ENCODE data around the gene NEU4.
"Not testable (repeated sequence)": the region's sequence is repeated elsewhere in the genome, so short reads cannot be mapped to it uniquely, and the experiment has no call there.

NEU4 gene

DNA sequence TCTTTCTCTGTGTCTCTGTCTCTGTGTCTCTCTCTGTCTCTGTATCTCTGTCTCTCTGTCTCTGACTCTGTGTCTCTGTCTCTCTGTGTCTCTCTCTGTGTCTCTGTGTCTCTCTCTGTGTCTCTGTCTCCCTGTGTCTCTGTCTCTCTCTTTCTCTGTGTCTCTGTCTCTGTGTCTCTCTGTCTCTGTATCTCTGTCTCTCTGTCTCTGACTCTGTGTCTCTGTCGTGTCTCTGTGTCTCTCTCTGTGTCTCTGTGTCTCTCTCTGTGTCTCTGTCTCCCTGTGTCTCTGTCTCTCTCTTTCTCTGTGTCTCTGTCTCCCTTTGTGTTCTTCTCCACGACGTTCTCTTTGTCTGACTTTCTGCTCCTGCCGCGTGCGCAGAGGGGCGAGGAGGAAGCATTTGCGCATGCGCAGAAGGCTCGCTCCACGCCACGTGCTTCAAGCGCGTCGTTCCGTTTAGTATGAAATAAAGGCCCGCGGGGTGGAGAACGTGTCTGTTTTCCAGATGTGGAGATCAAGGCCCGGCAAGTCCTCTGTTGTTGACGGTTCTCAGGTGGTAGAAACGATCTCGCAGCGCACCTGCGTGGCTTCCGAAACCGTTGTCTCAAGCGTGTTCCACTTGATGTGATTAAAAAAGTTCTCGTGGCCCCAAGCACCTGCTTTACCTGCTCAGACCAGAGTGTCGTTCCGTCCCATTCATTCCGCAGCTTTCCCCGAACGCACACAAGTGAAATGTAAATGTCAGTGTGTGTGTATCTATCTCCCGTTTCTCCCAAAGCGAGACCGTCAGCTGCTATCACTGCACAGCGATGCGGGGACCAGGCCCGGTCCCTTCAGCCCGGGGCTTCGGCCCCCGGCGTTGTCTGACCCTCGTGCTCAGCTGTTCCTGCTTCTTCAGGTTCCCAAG lies 14.8 kb downstream of the NEU4 start:
- FAIRE-seq, result not testable (repeated sequence)

DNA sequence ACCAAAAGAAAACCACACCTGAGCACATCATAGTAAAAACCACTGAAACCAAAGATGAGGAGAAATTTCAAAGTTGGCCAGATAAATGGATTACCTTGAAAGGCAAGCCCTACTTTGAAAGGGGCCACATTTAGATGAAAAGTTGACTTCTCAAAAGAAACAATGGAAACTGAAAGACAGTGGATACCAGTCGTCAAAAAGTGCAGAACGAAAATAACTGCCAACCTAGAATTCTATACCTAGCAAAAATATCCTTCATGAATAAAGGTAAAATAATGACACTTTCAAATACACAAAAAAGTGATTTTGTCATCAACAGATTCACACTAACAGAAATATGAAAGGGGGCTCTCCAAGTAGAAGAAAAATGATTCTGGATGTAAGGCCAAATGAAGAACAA lies 18.4 kb downstream of the NEU4 start:
- DNase-seq (ENCODE audit: insufficient read length, low spot score) (no peak), FAIRE-seq (no peak)

More for the DNA sequence above, 14.8 kb downstream of the NEU4 start:
- DNase-seq (ENCODE audit: insufficient read length, low spot score), result not testable (repeated sequence)

DNA sequence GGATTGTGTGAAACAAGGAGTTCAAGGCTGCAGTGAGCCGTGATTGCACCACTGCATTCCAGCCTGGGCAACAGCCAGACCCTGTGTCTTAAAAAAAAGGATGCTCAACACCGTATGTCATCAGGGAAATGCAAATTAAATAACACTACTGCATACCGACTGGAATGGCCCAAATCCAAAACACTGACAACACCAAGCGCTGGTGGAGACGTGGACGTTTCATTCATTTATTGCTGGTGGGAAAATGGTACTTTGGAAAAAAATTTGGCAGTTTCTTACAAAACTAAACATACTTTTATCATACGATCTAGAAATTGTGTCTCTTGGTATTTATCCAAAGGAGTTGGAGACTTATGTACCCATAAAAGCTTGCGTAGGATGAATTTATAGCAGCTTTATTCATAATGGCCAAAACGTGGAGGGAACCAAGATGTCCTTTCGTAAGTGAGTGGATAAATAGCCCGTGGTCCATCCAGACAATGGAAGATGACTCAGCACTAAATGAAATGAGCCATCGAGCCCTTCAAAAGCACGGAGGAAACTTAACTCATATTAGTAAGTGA lies 24.2 kb downstream of the NEU4 start:
- FAIRE-seq (no peak), DNase-seq (ENCODE audit: insufficient read length, low spot score) (no peak)

DNA sequence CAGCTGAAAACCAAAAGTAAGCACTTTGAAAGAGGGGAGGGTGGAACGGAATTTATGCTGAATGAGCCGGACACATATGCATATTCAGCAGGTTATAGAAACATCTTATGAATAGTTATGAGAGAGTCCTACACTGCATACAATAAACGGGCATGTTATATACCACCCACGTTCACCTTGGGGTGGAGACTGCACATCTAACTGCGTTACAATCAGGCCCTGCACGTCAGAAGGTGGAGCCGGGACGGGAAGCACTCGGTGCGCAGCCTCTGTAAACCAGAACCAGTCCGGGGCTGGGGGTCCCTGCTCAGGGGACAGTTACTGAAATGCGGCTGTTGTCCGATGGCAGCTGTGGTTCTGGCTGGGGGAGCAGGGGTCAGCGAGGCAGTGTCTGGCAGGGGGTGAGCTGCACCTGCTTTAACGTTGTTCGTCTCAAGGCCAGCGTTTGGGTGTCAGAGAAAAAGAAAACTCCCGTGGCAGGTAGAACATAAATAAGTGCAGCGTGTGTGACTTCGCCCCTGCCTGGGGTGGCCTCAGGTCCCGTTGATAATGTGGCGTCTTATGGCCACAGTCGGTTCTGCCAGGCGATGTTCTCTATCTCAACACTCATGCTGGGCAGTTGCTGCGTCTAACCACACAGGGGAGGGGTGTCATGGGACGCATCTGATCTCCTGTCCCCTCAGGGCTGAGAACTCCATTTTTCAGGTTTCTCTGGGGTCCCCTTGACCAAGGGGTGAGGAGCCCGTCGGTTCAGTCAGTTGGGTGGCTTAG lies 24.9 kb downstream of the NEU4 start:
- not testable (repeated sequence) for FAIRE-seq; DNase-seq (ENCODE audit: insufficient read length, low spot score)

DNA sequence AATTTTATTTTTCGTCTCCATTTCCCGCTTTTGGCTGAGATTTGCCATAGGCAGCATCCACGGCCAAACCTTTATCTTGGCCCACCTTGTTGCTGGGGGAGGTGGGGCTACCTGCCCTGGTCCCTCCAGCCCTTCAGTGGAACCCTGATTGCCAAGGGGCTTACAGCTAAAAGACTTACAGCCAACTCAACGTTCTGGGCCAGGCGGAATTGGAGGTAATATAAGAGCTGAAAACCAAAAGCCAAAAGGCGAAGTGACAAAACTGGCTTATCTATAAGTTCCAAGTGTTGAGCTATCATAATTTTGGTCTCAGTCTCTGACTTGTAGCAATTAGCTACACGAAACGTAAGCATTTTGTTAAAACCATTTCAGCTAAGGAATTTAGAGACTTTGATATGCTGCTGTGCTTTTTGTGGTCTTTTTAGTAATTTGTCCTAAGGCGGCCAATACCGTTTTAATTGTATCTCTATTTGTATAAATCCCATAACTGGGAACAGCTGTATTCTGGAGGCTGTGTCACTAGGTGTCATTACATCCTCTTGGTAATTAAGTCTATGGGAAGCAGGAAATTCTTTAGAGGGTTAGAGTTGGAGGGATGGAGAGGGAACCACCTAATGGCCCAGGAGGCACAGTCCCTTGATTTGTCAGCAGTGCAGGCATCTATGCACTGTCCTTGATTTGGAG lies 25.7 kb downstream of the NEU4 start:
- FAIRE-seq (no peak), DNase-seq (ENCODE audit: insufficient read length, low spot score) (no peak)

DNA sequence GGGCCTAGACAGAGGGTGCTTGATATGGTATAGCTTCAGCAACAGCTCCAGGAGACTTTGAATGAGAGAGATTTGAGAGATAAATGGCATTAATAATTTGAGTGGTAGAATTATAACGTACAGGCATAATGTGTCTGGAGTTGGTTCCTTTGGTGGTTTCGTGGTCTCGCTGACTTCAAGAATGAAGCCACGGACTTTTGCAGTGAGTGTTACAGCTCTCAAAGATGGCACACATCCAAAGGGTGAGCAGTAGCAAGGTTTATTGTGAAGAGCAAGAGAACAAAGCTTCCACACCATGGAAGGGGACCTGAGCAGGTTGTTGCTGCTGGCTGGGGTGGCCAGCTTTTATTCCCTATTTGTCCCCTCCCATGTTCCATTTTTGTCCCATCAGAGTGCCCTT lies 26.6 kb downstream of the NEU4 start:
- no peak for FAIRE-seq
- DNase-seq (ENCODE audit: insufficient read length, low spot score), result no peak

DNA sequence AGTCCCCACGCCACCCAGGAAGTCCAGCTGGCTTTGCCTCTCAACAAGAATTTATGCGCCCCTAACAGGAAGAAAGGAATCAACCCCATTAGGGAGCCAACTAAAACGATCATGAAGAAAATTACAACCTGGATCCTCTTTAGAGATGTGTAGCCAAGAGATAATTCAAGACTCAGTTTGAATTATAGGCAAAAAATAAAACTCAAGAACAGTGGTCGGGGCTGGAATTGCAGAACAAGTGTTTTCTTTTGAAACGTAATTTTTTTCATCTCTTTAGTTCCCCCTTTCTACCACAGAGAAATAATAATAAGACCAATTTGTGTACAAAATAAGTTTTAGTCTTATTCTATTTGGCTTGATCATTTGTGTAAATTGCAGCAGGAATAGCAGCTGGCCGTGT lies 27.3 kb downstream of the NEU4 start:
- FAIRE-seq (no peak), DNase-seq (ENCODE audit: insufficient read length, low spot score) (no peak)

DNA sequence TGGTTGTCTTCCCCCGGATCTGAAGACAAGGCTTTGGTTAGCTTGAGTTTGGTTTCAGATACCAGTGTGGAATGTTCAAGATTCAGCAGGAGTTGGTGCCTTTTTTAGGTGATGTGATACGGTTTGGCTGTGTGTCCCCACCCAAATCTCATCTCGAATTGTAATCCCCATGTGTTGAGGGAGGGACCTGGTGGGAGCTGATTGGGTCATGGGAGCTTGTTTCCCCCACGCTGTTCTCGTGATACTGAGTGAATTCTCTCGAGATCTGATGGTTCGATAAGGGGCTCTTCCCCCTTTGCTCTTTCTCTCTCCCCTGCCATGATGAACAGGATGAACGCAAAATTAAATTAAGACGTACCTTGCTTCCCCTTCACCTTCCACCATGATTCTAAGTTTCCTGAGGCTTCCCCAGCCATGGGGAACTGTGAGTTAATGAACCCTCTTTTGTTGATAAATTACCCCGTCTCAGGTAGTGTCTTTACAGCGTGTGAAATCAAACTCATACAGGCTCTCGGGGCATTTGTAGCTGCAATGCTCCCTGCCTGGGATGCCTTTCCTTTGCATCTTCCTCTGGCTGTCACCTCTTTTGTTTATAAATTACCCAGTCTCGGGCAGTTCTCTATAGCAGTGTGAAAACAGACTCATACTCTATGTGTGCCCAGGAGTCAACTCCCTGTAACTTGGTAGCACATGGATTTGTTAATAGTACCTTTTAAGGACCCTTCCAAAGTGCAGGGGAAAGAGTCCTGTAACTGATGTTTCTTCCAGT lies 28.4 kb downstream of the NEU4 start:
- FAIRE-seq (no peak), DNase-seq (ENCODE audit: insufficient read length, low spot score) (no peak)

DNA sequence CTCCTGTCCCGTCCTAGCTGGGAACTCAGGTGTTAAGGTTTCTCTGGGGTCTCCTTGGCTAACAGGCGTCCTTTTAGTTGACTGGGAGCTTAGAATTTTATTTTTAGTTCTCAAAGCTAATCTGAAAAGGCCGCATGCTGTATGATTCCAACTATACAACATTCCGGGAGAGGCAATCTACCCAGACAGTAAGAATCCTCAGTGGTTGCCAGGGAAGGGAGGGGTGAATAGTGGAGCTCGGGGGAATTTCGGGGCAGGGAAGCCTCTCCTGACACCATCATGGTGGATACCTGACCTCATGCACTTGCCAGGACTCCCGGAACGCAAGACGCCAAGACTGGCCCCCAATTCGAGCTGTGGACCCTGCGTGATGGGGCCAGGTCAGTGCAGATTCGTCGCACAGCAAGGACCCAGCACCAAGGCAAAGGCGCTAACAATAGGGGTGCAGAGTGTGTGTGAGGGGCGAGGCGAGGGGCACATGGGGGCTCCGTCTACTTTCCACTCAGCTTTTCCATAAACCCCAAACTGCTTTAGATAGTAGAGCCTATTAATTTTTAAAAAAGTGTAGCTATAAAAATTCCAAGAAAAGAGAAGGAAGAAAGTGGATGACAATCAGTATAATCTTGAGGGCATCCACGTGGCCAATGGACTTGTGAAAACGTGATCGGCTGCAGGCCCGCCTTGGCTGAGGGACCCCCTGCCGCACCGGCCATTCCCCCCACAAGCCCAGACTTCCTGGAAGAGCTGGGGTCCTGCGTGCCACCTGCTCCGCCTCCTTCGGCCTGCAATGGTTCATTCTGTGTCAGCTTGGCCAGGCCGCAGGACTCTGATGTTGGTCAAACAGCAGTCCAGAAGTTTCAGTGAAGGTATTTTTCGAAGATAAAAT lies 32.4 kb downstream of the NEU4 start:
- no peak for FAIRE-seq
- DNase-seq (ENCODE audit: insufficient read length, low spot score), result no peak

DNA sequence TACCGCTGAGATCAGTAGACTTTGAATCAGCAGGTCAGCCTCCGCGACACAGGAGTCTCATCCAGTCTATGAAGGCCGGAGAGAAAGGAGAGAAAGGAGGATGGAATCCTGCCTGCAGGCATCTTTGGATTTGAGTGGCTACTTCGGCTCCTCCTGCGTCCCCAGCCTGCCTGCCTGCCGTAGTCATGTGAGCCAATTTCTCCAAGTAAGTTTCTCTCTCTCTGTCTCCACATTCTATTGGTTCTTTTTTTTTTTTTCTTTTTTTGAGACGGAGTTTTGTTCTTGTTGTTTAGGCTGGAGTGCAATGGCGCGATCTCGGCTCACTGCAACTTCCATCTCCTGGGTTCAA lies 33.0 kb downstream of the NEU4 start:
- DNase-seq (ENCODE audit: insufficient read length, low spot score) (no peak), FAIRE-seq (no peak)

DNA sequence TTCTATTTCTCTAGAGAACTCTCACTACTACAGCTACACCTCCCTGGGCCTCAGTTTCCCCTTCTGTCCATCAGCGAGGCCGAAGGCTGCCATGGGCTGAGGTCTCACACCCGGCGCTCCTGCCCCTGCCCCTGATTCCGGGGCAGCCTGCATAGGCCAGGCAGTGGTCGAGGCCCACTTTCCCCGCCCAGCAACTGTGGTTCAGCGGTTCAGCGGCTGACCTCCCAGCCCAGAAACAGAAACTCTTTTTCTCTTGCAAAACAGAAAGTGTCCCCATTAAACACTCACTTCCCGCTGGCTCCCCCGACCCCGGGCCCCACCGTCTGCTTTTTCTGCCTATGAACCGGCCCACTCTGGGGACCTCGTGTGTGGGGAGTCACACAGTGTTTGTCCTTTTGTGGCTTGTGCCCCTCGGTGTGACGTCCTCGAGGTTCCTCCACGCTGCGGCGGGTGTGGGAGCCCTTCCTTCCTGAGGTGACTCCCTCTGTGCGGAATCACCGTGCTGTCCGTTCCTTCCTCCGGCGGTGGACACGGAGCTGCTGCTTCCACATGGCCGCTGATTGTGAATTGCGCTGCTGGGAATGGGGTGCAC lies 33.7 kb downstream of the NEU4 start:
- FAIRE-seq (peak; percentile 90), DNase-seq (ENCODE audit: insufficient read length, low spot score) (peak; percentile 88)

DNA sequence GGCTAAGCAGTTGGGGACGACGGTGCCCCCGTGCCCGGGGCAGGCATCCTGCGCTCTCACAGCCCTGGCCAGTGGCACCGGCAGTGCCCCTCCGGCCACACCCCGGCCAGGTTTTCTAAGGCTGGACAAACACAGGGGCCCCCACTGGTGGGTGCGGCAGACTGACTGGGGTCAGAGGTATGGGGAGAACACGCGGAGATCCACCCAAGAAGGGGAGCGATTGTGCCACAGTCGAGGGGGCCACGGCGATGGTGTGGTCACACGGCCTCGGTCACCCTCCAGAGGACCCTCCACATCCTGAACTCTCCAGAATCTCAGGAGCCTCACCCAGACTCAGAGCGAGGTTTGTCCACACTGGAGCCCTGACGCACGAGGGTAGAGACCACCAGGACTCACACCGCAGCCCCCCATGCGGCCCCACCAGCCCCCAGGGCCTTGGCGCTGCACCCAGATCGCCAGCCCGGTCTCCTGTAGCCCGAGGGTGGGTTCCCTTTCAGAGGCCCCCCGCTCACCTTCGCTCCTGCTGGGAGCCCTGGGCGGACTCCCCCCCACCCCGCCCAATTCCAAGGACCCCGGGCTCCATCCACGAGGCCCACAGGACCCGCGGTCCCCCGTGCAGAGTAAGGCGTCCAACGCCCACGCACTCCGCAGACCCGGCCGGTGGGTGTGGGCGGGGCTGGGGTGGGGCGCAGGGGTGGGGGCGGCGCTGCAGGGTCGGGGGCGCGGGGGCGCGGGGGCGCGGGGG lies 34.5 kb downstream of the NEU4 start:
- DNase-seq (ENCODE audit: insufficient read length, low spot score) (no peak), FAIRE-seq (no peak)

DNA sequence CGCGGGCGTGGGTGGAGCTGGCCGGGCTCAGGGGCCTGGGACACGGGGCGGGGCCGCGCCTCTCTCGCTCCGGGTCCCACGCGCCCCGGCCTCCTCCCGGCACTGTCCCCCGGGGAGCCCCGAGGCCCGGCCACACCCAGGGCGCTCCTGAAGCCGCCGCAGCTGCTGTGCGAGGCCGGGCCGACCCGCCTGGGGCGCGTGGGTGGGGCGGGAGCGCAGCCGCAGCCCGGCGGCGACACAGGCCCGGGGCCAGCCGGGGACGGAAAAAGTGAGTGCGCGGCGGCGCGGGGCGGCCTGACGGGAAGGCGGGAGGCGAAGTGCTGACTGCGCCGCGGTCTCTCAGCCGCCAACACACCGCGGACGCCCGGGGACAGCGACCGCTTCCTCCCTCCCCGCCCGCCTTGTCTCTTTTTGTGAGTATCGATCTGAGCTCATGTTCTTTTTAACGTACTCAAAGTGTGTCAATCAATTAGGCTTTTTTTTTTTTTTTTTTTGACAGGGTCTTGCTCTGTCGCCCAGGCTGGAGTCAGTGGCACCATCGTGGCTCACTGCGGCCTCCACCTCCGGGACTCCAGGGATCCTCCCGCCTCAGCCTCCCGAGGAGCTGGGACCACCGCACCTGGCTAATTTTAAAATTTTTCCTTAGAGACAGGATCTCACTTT lies 35.2 kb downstream of the NEU4 start:
- DNase-seq (ENCODE audit: insufficient read length, low spot score) (peak; percentile 82), FAIRE-seq (peak; percentile 92)

DNA sequence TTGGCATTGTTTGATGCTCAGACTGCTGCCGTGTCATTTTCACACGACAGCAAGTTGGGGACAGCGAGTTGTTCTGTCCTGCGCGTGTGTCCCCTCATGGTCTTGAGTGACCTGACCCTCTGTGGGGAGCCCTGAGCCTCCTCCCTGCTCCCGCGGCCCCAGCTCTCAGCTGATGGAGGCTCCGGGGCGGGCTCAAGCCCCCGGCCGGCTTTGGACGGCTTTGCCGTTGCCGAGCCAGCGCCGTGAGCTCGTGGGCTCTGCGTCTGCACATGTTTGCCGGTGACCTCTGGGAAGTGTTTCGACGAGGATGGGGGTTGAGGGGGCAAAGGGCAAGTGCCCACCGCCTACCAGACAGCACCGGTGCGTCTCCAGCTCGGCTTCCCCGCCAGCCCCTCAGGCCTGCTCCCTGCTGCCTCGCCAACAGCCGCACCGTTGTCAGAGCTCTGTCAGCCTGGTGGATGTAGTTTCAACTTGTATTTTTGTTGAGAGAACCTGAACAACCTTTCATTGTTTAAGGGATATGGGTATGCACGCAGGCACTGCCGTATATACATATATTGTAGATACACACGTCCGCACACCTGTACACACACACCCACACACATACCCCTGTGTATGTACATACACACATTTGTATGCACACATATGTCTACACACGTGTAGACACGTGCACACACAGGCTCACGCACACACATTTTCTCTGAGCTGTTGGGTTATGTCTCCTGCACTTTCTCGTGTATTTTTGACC lies 36.0 kb downstream of the NEU4 start:
- DNase-seq (ENCODE audit: insufficient read length, low spot score) (no peak), FAIRE-seq (no peak)

DNA sequence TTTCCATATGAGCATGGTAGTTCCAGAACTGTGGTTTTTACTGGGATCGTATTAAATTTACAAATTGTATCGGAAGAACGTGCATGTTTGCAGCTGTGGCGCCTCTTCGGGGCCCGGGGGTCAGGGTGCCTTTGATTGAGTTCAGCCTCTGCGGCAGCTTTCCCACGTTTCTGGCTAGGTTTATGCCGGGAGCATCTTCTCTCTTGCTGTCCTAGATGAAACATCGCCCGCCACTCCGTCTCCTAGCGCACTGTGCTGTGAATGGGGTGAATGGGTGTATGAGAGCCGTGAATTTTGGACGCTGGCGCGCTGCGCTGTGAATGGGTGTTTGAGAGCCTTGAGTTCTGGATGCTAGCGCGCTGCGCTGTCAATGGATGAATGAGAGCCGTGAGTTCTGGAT lies 37.4 kb downstream of the NEU4 start:
- DNase-seq (ENCODE audit: insufficient read length, low spot score), result no peak
- no peak for FAIRE-seq

DNA sequence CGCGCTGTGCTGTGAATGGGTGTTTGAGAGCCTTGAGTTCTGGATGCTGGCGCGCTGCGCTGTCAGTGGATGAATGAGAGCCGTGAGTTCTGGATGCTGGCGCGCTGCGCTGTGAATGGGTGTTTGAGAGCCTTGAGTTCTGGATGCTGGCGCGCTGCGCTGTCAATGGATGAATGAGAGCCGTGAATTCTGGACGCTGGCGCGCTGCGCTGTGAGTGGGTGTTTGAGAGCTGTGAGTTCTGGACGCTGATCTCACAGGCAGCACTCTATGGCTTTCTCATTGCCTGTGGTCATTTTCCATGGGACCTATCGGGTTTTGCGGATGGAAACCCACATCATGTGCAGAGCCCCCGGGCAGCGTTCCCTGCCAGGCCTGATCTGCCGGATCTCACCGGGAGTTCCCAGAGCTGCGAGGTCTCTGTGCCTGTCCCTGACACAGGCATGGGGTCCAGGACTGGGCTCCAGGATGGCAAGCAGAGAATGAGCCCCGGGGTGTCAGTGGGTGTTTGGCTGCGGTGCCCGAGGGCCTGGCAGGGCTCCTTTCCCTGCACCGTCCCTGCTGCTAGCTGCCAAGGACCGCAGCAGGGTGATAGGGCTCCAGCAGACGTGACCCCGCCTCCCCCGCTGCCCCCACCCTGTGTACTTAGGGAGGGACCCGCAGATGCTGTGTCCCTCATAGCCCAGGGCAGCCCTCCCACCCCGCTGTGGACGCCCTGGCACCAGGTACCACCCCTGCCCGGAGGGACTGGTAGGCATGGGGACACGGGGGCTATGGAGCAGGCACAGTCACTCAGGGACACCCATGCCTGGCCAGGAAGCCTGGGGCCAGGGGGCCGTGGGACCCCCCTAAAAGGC lies 40.0 kb downstream of the NEU4 start:
- no peak for FAIRE-seq
- DNase-seq (ENCODE audit: insufficient read length, low spot score), result no peak
